SK-N-SH (cell line): ENCODE results near the gene PDGFRA. TPM values are rescaled to one million over a fixed set of nuclear protein-coding genes. Genes with fewer than 3 reads are reported as not detected.

Experiments used
- CTCF ChIA-PET: fragments of 300-600, 350-600 bp; formaldehyde crosslinking; extraction: SDS; loops from one replicate; lab custom pipeline; 2021; lab: Yijun Ruan, JAX
- POLR2A ChIA-PET: fragments of 350-600 bp; sonication (Branson Sonifier 250); formaldehyde crosslinking; extraction: SDS; loops from one replicate; lab custom pipeline; 2020; ENCODE audit warnings: antibody characterized with exemption, inconsistent platforms; lab: Yijun Ruan, JAX
- DNase-seq: peaks from one replicate; pipeline ENCODE4 v3.0.0; 2012
- H2AFZ ChIP-seq: fragments of 200-600 bp; sonication (generic); 2 replicates; pipeline ENCODE4 v1.8.1; 2016; ENCODE audit warnings: antibody characterized with exemption, mild to moderate bottlenecking, low read depth
- H3F3A ChIP-seq: fragments of 200-600 bp; sonication (generic); replicated peaks from 2 replicates; pipeline ENCODE3; 2016; ENCODE audit warnings: antibody characterized with exemption, mild to moderate bottlenecking; ENCODE audit not compliant: insufficient read depth
- H3K27ac ChIP-seq, 2 experiments: fragments of 200-500 bp in 1 of 2; fragments of 200-600 bp in 1 of 2; sonication (Bioruptor generic) in 1 of 2; sonication (generic), shearing (Covaris generic) in 1 of 2; 2 replicates each; pipeline versions ENCODE4 v1.5.1 to v1.6.1; 2014 to 2016; ENCODE audit warnings: low read depth in 2 of 2, inconsistent platforms in 1 of 2, low read length in 1 of 2, mild to moderate bottlenecking in 1 of 2, mixed read lengths in 1 of 2
- H3K27me3 ChIP-seq: fragments of 200-600 bp; sonication (generic), shearing (Covaris generic); 2 replicates; pipeline ENCODE4 v1.6.1; 2016; ENCODE audit warnings: mixed run types; ENCODE audit not compliant: insufficient read depth
- H3K36me3 ChIP-seq, 2 experiments: fragments of 200-500 bp in 1 of 2; fragments of 200-600 bp in 1 of 2; sonication (Bioruptor generic) in 1 of 2; sonication (generic) in 1 of 2; replicated peaks in 1 of 2; 2 replicates each; pipeline versions ENCODE3 to v1.5.1; 2014 to 2016; ENCODE audit warnings: low read length in 1 of 2, mild to moderate bottlenecking in 1 of 2; ENCODE audit not compliant: insufficient read depth in 2 of 2, control insufficient read depth in 1 of 2
- H3K4me1 ChIP-seq, 2 experiments: fragments of 200-500 bp in 1 of 2; fragments of 200-600 bp in 1 of 2; sonication (Bioruptor generic) in 1 of 2; sonication (generic), shearing (Covaris generic) in 1 of 2; 2 replicates each; pipeline versions ENCODE4 v1.5.1 to v1.6.1; 2014 to 2016; ENCODE audit warnings: low read depth in 1 of 2, low read length in 1 of 2, mixed run types in 1 of 2; ENCODE audit not compliant: insufficient read depth in 2 of 2, control insufficient read depth in 1 of 2
- H3K4me2 ChIP-seq: fragments of 200-600 bp; sonication (generic), shearing (Covaris generic); 2 replicates; pipeline ENCODE4 v1.6.1; 2017; ENCODE audit warnings: mixed run types
- H3K4me3 ChIP-seq, 2 experiments: fragments of 200-500 bp in 1 of 2; fragments of 200-600 bp in 1 of 2; sonication (Bioruptor generic) in 1 of 2; sonication (generic), shearing (Covaris generic) in 1 of 2; 2 replicates each; pipeline versions ENCODE4 v1.5.1 to v1.8.1; 2014 to 2016; ENCODE audit warnings: low read depth in 2 of 2, inconsistent platforms in 1 of 2, low read length in 1 of 2, mild to moderate bottlenecking in 1 of 2, mixed read lengths in 1 of 2, moderate library complexity in 1 of 2
- H3K79me2 ChIP-seq: fragments of 200-600 bp; sonication (generic); 2 replicates; pipeline ENCODE4 v1.8.1; 2017; ENCODE audit warnings: mild to moderate bottlenecking; ENCODE audit not compliant: insufficient read depth
- H3K9ac ChIP-seq: fragments of 200-600 bp; sonication (generic); 2 replicates; pipeline ENCODE4 v1.6.1; 2017; ENCODE audit warnings: mixed run types
- H3K9me2 ChIP-seq: fragments of 200-600 bp; sonication (generic); 2 replicates; pipeline ENCODE4 v1.6.1; 2017; ENCODE audit warnings: mixed run types
- H3K9me3 ChIP-seq: fragments of 200-600 bp; sonication (generic); 2 replicates; pipeline ENCODE4 v1.6.1; 2017; ENCODE audit warnings: mixed run types, mild to moderate bottlenecking, moderate library complexity
- H4K20me1 ChIP-seq: fragments of 200-600 bp; sonication (generic); 2 replicates; pipeline ENCODE4 v1.6.1; 2017; ENCODE audit warnings: mild to moderate bottlenecking, mixed run types; ENCODE audit not compliant: insufficient read depth
- CHD2 ChIP-seq: fragments of 150-350 bp; IDR thresholded peaks from 2 replicates; pipeline ENCODE4 v1.6.1; 2018; ENCODE audit warnings: low read length; ENCODE audit not compliant: partially characterized antibody
- CTCF ChIP-seq: fragments of 200-600 bp; sonication (generic); IDR thresholded peaks from 2 replicates; pipeline ENCODE4 v1.6.1; 2017; ENCODE audit warnings: antibody characterized with exemption, mild to moderate bottlenecking, moderate library complexity
- ELF1 ChIP-seq: IDR thresholded peaks from 2 replicates; pipeline ENCODE4 v1.4.0; 2012
- EP300 ChIP-seq, 2 experiments: IDR thresholded peaks; 2 replicates each; pipeline versions ENCODE4 v1.4.0 to v1.6.1; 2012; ENCODE audit warnings: borderline replicate concordance in 1 of 2, low read depth in 1 of 2, low read length in 1 of 2
- EZH2phosphoT487 ChIP-seq: fragments of 200-600 bp; sonication (generic); IDR thresholded peaks from 2 replicates; pipeline ENCODE4 v1.6.1; 2017; ENCODE audit warnings: low read depth, mixed run types, mild to moderate bottlenecking, antibody characterized with exemption, moderate library complexity, borderline replicate concordance
- FOXJ3 ChIP-seq: sonication (generic); formaldehyde crosslinking; IDR thresholded peaks from 2 replicates; pipeline ENCODE4 v1.5.1; 2020; ENCODE audit warnings: mild to moderate bottlenecking, missing genetic modification reagents
- FOXM1 ChIP-seq: IDR thresholded peaks from 2 replicates; pipeline ENCODE4 v1.4.0; 2012; ENCODE audit warnings: low read depth, mild to moderate bottlenecking
- GABPA ChIP-seq: IDR thresholded peaks from 2 replicates; pipeline ENCODE4 v1.4.0; 2012; ENCODE audit warnings: low read depth, mild to moderate bottlenecking
- MXI1 ChIP-seq: IDR thresholded peaks from 2 replicates; pipeline ENCODE4 v1.6.1; 2012; ENCODE audit warnings: mild to moderate bottlenecking, low read depth, low read length, improper control_type of control experiment
- NRF1 ChIP-seq: IDR thresholded peaks from 2 replicates; pipeline ENCODE4 v1.6.1; 2012; ENCODE audit warnings: low read depth, mild to moderate bottlenecking, low read length
- POLR2AphosphoS5 ChIP-seq: IDR thresholded peaks from 2 replicates; pipeline ENCODE4 v1.6.1; 2012; ENCODE audit warnings: low read depth, low read length
- RAD21 ChIP-seq: IDR thresholded peaks from 2 replicates; pipeline ENCODE4 v1.6.1; 2012; ENCODE audit warnings: mild to moderate bottlenecking, low read length
- SIN3A ChIP-seq: IDR thresholded peaks from 2 replicates; pipeline ENCODE4 v1.6.1; 2012; ENCODE audit warnings: low read depth, mild to moderate bottlenecking, low read length, moderate library complexity, borderline replicate concordance
- SMC3 ChIP-seq: IDR thresholded peaks from 2 replicates; pipeline ENCODE4 v1.6.1; 2012; ENCODE audit warnings: low read depth, low read length, improper control_type of control experiment
- TAF1 ChIP-seq: IDR thresholded peaks from 2 replicates; pipeline ENCODE4 v1.6.1; 2012; ENCODE audit warnings: low read depth, mild to moderate bottlenecking, low read length, moderate library complexity, borderline replicate concordance
- TCF12 ChIP-seq: IDR thresholded peaks from 2 replicates; pipeline ENCODE4 v1.4.0; 2012
- USF1 ChIP-seq: IDR thresholded peaks from 2 replicates; pipeline ENCODE4 v1.4.0; 2012; ENCODE audit warnings: low read depth, borderline replicate concordance
- YY1 ChIP-seq: IDR thresholded peaks from 2 replicates; pipeline ENCODE4 v1.4.0; 2012; ENCODE audit warnings: low read depth, mild to moderate bottlenecking
- ZBTB33 ChIP-seq: IDR thresholded peaks from 2 replicates; pipeline ENCODE4 v1.4.0; 2012; ENCODE audit warnings: low read depth, borderline replicate concordance
- WGBS: methylation state at CpG from one replicate; pipeline ENCODE4 v1.1.6; 2017; ENCODE audit warnings: low lambda C conversion rate; 5-methylcytosine and 5-hydroxymethylcytosine counted together
- polyA plus RNA-seq, 3 experiments: library from polyadenylated mRNA; depleted of rRNA; stranded (reverse); fragments of >200 nt; gene quantifications; 2 replicates each; pipeline ENCODE4 v1.2.3, GENCODE V29; 2012
- TF ChIP-seq, protein P1 (sequence below): fragments of 150-350 bp; IDR thresholded peaks from 2 replicates; pipeline ENCODE4 v1.6.1; 2016; ENCODE audit warnings: mild to moderate bottlenecking, low read depth, low read length
- TF ChIP-seq, protein P2 (sequence below): IDR thresholded peaks from 2 replicates; pipeline ENCODE4 v1.4.0; 2012; ENCODE audit warnings: low read depth
- TF ChIP-seq, protein P3 (sequence below): fragments of 150-350 bp; IDR thresholded peaks from 2 replicates; pipeline ENCODE4 v1.6.1; 2017; ENCODE audit warnings: antibody characterized with exemption, low read length, low read depth, borderline replicate concordance

The PDGFRA gene
- polyA plus RNA-seq, 1 of the 3 experiments (the other 2 are of a cell fraction), result 25.3 TPM

- TF ChIP-seq, protein P1, sequence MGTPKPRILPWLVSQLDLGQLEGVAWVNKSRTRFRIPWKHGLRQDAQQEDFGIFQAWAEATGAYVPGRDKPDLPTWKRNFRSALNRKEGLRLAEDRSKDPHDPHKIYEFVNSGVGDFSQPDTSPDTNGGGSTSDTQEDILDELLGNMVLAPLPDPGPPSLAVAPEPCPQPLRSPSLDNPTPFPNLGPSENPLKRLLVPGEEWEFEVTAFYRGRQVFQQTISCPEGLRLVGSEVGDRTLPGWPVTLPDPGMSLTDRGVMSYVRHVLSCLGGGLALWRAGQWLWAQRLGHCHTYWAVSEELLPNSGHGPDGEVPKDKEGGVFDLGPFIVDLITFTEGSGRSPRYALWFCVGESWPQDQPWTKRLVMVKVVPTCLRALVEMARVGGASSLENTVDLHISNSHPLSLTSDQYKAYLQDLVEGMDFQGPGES, result no peak
- TF ChIP-seq TAF1 (no peak), POLR2AphosphoS5 (0 out of 2 replicates have a peak, but pooled peaks have one; percentile 4)
Observed at GRCh38 chr4:54227256-54228055, 1.6 kb upstream of the PDGFRA start (continued).

DNA sequence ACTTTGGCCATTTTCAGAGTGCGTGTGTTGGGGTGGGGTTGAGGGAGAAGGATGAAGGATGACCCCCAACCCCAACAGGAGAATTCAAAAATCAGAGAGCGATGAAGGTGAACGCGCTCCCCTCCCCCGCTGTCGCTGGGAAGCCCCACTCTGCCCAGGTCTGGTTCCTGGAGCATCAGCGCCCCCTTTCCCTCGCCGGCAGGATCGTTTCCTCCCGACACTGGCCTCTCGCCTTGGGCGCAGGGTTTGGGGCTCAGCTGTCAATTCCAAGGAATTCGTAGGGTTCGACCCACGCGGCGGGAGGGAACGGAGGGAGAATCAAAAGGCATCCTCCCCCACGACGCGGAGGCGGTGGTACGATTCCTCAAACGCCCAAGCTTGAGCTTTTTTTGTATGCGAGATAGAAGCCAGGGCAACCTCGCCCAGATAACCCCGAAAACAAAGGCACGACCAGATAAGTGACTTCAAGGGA lies 1.0 kb upstream of the PDGFRA start:
- Histone ChIP-seq H3K79me2 (peaks cover 27% of the 10 kb centered on the region), H3K27ac (peak overlapping the region; percentile 79 to 90; a peak in 3 of 4 replicates), H3K9me3 (no peaks in the 10 kb centered on the region), H3K36me3 (no peaks in the 10 kb centered on the region), H3K9me2 (no peaks in the 10 kb centered on the region), H3K4me2 (peak overlapping the region; percentile 92), H3K27me3 (no peaks in the 10 kb centered on the region), H3K9ac (peak overlapping the region; percentile 51; the same call in 1 of the 2 replicates), H3F3A (peaks cover 12% of the 10 kb centered on the region), H4K20me1 (no peaks in the 10 kb centered on the region; the same call in 1 of the 2 replicates), H2AFZ (peak overlapping the region; percentile 84; the same call in 1 of the 2 replicates), H3K4me3 (peak overlapping the region; percentile 64 to 85), H3K4me1 (peaks cover 0 to 20% of the 10 kb centered on the region in 2 experiments; a peak in 2 of 4 replicates)
- WGBS, result 11% methylated on average over 5 of the region's 29 CpGs
- CTCF ChIA-PET, result interaction anchor here (0.6 to 6.1 kb wide), 29 partner anchors 10 to 1993 kb away, joined by 3 to 94 read pairs (median 4); no protein-coding TSS in a partner anchor
- DNase-seq, result peak; percentile 87
- POLR2A ChIA-PET, result interaction anchor here (1.4 kb wide), 1 partner anchor 525 kb away, joined by 4 read pairs; no protein-coding TSS in a partner anchor
- TF ChIP-seq, protein P2, sequence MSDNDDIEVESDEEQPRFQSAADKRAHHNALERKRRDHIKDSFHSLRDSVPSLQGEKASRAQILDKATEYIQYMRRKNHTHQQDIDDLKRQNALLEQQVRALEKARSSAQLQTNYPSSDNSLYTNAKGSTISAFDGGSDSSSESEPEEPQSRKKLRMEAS, result peak; percentile 60; the same call in 1 of the 2 replicates
- TF ChIP-seq EZH2phosphoT487 (no peak), POLR2AphosphoS5 (no peak), NRF1 (no peak), ZBTB33 (no peak), SIN3A (peak; percentile 66; the same call in 1 of the 2 replicates), SMC3 (peak; percentile 74), ELF1 (no peak), CTCF (peak; percentile 88), MXI1 (peak; percentile 5; the same call in 1 of the 2 replicates), RAD21 (peak; percentile 91), FOXM1 (no peak), FOXJ3 (CRISPR knock-in tag) (no peak), EP300 (IDR thresholded peaks at IDR 0.05; ENCODE audit: borderline replicate concordance in 1 of 2, low read depth in 1 of 2, low read length in 1 of 2) (no peak), TCF12 (peak; percentile 37; the same call in 1 of the 2 replicates), CHD2 (peak; percentile 92), YY1 (no peak), GABPA (no peak), USF1 (no peak), TAF1 (no peak)
- TF ChIP-seq, protein P3, sequence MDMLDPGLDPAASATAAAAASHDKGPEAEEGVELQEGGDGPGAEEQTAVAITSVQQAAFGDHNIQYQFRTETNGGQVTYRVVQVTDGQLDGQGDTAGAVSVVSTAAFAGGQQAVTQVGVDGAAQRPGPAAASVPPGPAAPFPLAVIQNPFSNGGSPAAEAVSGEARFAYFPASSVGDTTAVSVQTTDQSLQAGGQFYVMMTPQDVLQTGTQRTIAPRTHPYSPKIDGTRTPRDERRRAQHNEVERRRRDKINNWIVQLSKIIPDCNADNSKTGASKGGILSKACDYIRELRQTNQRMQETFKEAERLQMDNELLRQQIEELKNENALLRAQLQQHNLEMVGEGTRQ, result no peak
